Psoas muscle (tissue), 8 donors: Measurements from ENCODE around the gene P3R3URF. TPM values are rescaled to one million over a fixed set of nuclear protein-coding genes. Genes with fewer than 3 reads are reported as not detected.

ENCODE experiments used
- ATAC-seq, 4 donors: fragments of 200-7000 bp; cut with Tn5 transposase; one replicate each; pipeline ENCODE4 v1.9.1; 2020; ENCODE audit warnings: moderate library complexity in 3 of 4, mild to moderate bottlenecking in 2 of 4
- DNase-seq, 2 donors: peaks; one replicate each; pipeline ENCODE4 v3.0.0-alpha.2; 2020
- H3K27ac ChIP-seq: fragments of 200-600 bp; one replicate; pipeline ENCODE4 v1.8.0; 2022
- H3K27me3 ChIP-seq, 3 donors: fragments of 200-600 bp in 1 of 3; one replicate each; pipeline versions ENCODE4 v1.6.1 to v1.8.0; 2013 to 2022; ENCODE audit warnings: low read length in 2 of 3, mild to moderate bottlenecking in 2 of 3, moderate library complexity in 1 of 3; ENCODE audit not compliant: insufficient read depth in 3 of 3
- H3K36me3 ChIP-seq, 2 donors: fragments of 200-600 bp in 1 of 2; one replicate each; pipeline versions ENCODE4 v1.6.1 to v1.8.0; 2013 to 2022; ENCODE audit warnings: low read depth in 1 of 2, mild to moderate bottlenecking in 1 of 2, moderate library complexity in 1 of 2; ENCODE audit not compliant: insufficient read depth in 1 of 2
- H3K4me1 ChIP-seq: fragments of 200-600 bp; one replicate; pipeline ENCODE4 v1.8.0; 2022
- H3K4me3 ChIP-seq: fragments of 200-600 bp; one replicate; pipeline ENCODE4 v1.8.0; 2022; ENCODE audit warnings: mild to moderate bottlenecking
- H3K9me3 ChIP-seq: fragments of 200-600 bp; one replicate; pipeline ENCODE4 v1.8.0; 2022
- CTCF ChIP-seq: fragments of 200-600 bp; IDR thresholded peaks from one replicate; pipeline ENCODE4 v1.8.0; 2022; ENCODE audit warnings: antibody characterized with exemption
- WGBS, 3 donors: extraction: QIAGEN DNeasy Blood & Tissue Kit; methylation state at CpG; one replicate each; pipeline versions ENCODE4 v1.1.6 to v1.1.7; 2013; 5-methylcytosine and 5-hydroxymethylcytosine counted together
- intact Hi-C, 2 donors: fragments of 100-400 bp; cut with DNase I; formaldehyde crosslinking; loops; one replicate each; pipeline versions ENCODE4 v1.11.0 to v1.14.2; 2022
- polyA plus RNA-seq, 3 donors: library from polyadenylated mRNA; stranded (reverse); fragments of 200-250 nt; gene quantifications; one replicate each; pipeline ENCODE4 v1.2.3, GENCODE V29; 2013
- total RNA-seq, 4 donors: library from RNA; stranded (reverse); fragmentation: NEBNext Ultra II Directional in 2 of 4; extraction: Animal tissue kit (Norgen Biotek cat#: 25700) in 2 of 4; gene quantifications; one replicate each; pipeline versions ENCODE4 v1.2.1 to v1.2.4, GENCODE V29; 2021 to 2023
- donor health status: healthy with polysubstance abuse.
- donor health status: DM: no; HTN: no; CAD: no; lungs with moderate emphysema.
- donor health status: Bipolar disorder and iron deficiency.
- donor health status: healthy.
- donor health status: DM: yes; HTN: yes; CAD: no.
- donor health status: DM: no; HTN: no; CAD: no.
- donor health status: DM: no; HTN: no; CAD: no.
- donor health status: DM: yes; HTN: yes; CAD: no.

P3R3URF gene
- total and polyA plus RNA-seq, 7 donors, result not detected

- H3K36me3 ChIP-seq, result no peaks in the 10 kb centered on the region
- H3K27me3 ChIP-seq, result no peaks in the 10 kb centered on the region
- no peak for TF ChIP-seq CTCF
- WGBS, 3 donors, result 17 to 33% (median 23%) methylated on average over 6 of the region's 6 CpGs
- H3K9me3 ChIP-seq, result no peaks in the 10 kb centered on the region
- ATAC-seq, result no peak
- DNase-seq, result no peak
- intact Hi-C loops, result loop anchor here in 1 of 2 donors (2.0 kb wide), 1 partner anchor 39 kb away; the partner anchor contains the start of gene PIK3R3
- H3K27ac ChIP-seq, result peak overlapping the region; percentile 32
- no peak overlapping the region for H3K4me3 ChIP-seq
- peaks cover 43% of the 10 kb centered on the region for H3K4me1 ChIP-seq
Observed at GRCh38 chr1:46171871-46172270, 4.4 kb downstream of the P3R3URF start.

GRCh38 chr1:46171351-46171750, 4.9 kb downstream of the P3R3URF start:
- Histone ChIP-seq H3K27ac (peak overlapping the region; percentile 32), H3K4me1 (peaks cover 43% of the 10 kb centered on the region), H3K9me3 (no peaks in the 10 kb centered on the region), H3K27me3 (no peaks in the 10 kb centered on the region), H3K36me3 (no peaks in the 10 kb centered on the region), H3K4me3 (no peak overlapping the region)
- peak; percentile 28 to 63 for DNase-seq
- intact Hi-C loops, result no loop called here
- TF ChIP-seq CTCF, result no peak
- ATAC-seq, result peak in 1 of 4 donors; percentile 17
- WGBS, 3 donors, result 48 to 68% (median 51%) methylated on average over 8 of the region's 8 CpGs

- ATAC-seq, result no peak
- Histone ChIP-seq H3K9me3 (no peaks in the 10 kb centered on the region), H3K36me3 (no peaks in the 10 kb centered on the region), H3K4me1 (peaks cover 41% of the 10 kb centered on the region), H3K27me3 (no peaks in the 10 kb centered on the region), H3K4me3 (no peak overlapping the region), H3K27ac (no peak overlapping the region)
- DNase-seq, result no peak
- intact Hi-C loops, result no loop called here
- no peak for TF ChIP-seq CTCF
- 95 to 97% (median 97%) methylated on average over 3 of the region's 3 CpGs for WGBS, 3 donors
Observed at GRCh38 chr1:46169811-46170454, 6.4 kb downstream of the P3R3URF start.

GRCh38 chr1:46168477-46168876, 7.8 kb downstream of the P3R3URF start:
- intact Hi-C loops, result no loop called here
- Histone ChIP-seq H3K4me1 (peaks cover 26% of the 10 kb centered on the region), H3K27ac (no peak overlapping the region), H3K4me3 (no peak overlapping the region), H3K9me3 (no peaks in the 10 kb centered on the region), H3K36me3 (no peaks in the 10 kb centered on the region), H3K27me3 (no peaks in the 10 kb centered on the region)
- ATAC-seq, result no peak
- WGBS, 3 donors, result 73 to 100% (median 97%) methylated on average over 1 of the region's 1 CpG
- TF ChIP-seq CTCF, result no peak
- DNase-seq, result no peak
